GM12878 (cell line): ENCODE measurements around the gene SLC25A27. TPM values are rescaled to one million over a fixed set of nuclear protein-coding genes. Genes with fewer than 3 reads are reported as not detected.
A peak's percentile ranks its signal among the peaks of the same experiment; 100 is the strongest.

ENCODE experiments used
- CBX5 ChIP-seq: sonication (generic); IDR thresholded peaks from 2 replicates; pipeline ENCODE4 v1.6.1; 2016; ENCODE audit warnings: low read depth, moderate library complexity, mild to moderate bottlenecking, inconsistent platforms
- EP300 ChIP-seq, 2 experiments: fragments of 150-350 bp in 1 of 2; IDR thresholded peaks; 2 replicates each; pipeline ENCODE4 v1.6.1; 2011 to 2012; ENCODE audit warnings: low read depth in 2 of 2, low read length in 2 of 2, borderline replicate concordance in 1 of 2, improper control_type of control experiment in 1 of 2, inconsistent platforms in 1 of 2; ENCODE audit not compliant: control insufficient read depth in 1 of 2
- ETV6 ChIP-seq, 2 experiments: fragments of 450-650 bp in 1 of 2; IDR thresholded peaks in 1 of 2; conservative IDR thresholded peaks in 1 of 2; 2 replicates each; pipeline ENCODE4 v1.6.1; 2014; ENCODE audit warnings: antibody characterized with exemption in 1 of 2, borderline replicate concordance in 1 of 2, low read depth in 1 of 2, mild to moderate bottlenecking in 1 of 2, moderate library complexity in 1 of 2
- FOXM1 ChIP-seq: IDR thresholded peaks from 2 replicates; pipeline ENCODE4 v1.6.1; 2012; ENCODE audit warnings: low read depth, mild to moderate bottlenecking, inconsistent platforms, low read length, moderate library complexity
- HDAC6 ChIP-seq: fragments of 200-600 bp; sonication (generic); IDR thresholded peaks from one replicate; pipeline ENCODE4 v1.8.0; 2017; ENCODE audit warnings: antibody characterized with exemption; ENCODE audit not compliant: unreplicated experiment
- JUNB ChIP-seq: IDR thresholded peaks from 2 replicates; pipeline ENCODE4 v1.6.1; 2016; ENCODE audit warnings: antibody characterized with exemption, mild to moderate bottlenecking
- NFYB ChIP-seq: IDR thresholded peaks from 2 replicates; pipeline ENCODE4 v1.6.1; 2011; ENCODE audit warnings: low read depth, mild to moderate bottlenecking, low read length, improper control_type of control experiment, moderate library complexity; ENCODE audit not compliant: insufficient read depth
- RUNX3 ChIP-seq: IDR thresholded peaks from 2 replicates; pipeline ENCODE4 v1.6.1; 2012; ENCODE audit warnings: low read length, inconsistent platforms
- SP1 ChIP-seq: IDR thresholded peaks from one replicate; pipeline ENCODE4 v1.6.1; 2011; ENCODE audit warnings: low read depth, low read length
- polyA plus RNA-seq, 11 experiments: library from polyadenylated mRNA; depleted of rRNA in 4 of 11; unstranded in 6 of 11; stranded (reverse) in 5 of 11; fragments of >200 nt; fragmentation: Nextera tagmentation in 4 of 11; fragmentation: Illumina TruSeq in 1 of 11; extraction: Ambion mirVana in 4 of 11; extraction: Trizol in 1 of 11; gene quantifications; 1 replicate in 1 of 11; 2 replicates in 10 of 11; pipeline versions ENCODE4 v1.2.1 to v1.2.3, GENCODE V29; 2011 to 2016; ENCODE audit warnings: inconsistent platforms in 2 of 11, missing spikeins in 2 of 11, low read depth in 1 of 11
- total RNA-seq, 4 experiments: library from RNA; depleted of rRNA in 3 of 4; stranded (reverse); fragments of >200 nt in 3 of 4; fragmentation: Illumina TruSeq in 1 of 4; extraction: Trizol in 1 of 4; gene quantifications; 2 replicates each; pipeline versions ENCODE4 v1.2.1 to v1.2.3, GENCODE V29; 2013 to 2021
- TF ChIP-seq, protein P1 (sequence below), 3 experiments: IDR thresholded peaks in 2 of 3; conservative IDR thresholded peaks in 1 of 3; 2 replicates each; pipeline ENCODE4 v1.5.1; 2011; ENCODE audit warnings: low read depth in 3 of 3, low read length in 3 of 3, mild to moderate bottlenecking in 3 of 3, control low read depth in 2 of 3, moderate library complexity in 2 of 3, inconsistent platforms in 1 of 3, mixed read lengths in 1 of 3; ENCODE audit not compliant: control insufficient read depth in 2 of 3, insufficient read depth in 1 of 3; ENCODE audit errors: extremely low read depth in 1 of 3
- TF ChIP-seq, protein P2 (sequence below): fragments of 450-650 bp; IDR thresholded peaks from 2 replicates; pipeline ENCODE4 v1.6.1; 2018; ENCODE audit warnings: mild to moderate bottlenecking, low read depth, moderate library complexity; ENCODE audit not compliant: partially characterized antibody
- TF ChIP-seq, protein P3 (sequence below): fragments of 450-650 bp; formaldehyde crosslinking; IDR thresholded peaks from 2 replicates; pipeline ENCODE4 v1.4.0; 2020; ENCODE audit warnings: mild to moderate bottlenecking, moderate library complexity
- TF ChIP-seq, protein P4 (sequence below): fragments of 450-650 bp; IDR thresholded peaks from 2 replicates; pipeline ENCODE4 v1.6.1; 2017; ENCODE audit warnings: mild to moderate bottlenecking, moderate library complexity

SLC25A27 gene
- total and polyA plus RNA-seq, 10 of the 15 experiments (the other 5 are each of a cell fraction or from before 2014, with no cell fraction given) = not detected

GRCh38 chr6:46652603-46653438 lies at the start of gene SLC25A27, which contains the start of gene CYP39A1 (continued):
- TF ChIP-seq HDAC6 (peak; percentile 93), CBX5 (no peak), FOXM1 (no peak), NFYB (peak; percentile 72; the same call in 1 of the 2 replicates), SP1 (peak; percentile 44), RUNX3 (no peak), ETV6 (conservative IDR thresholded peaks at IDR 0.05 in 1 of 2, IDR thresholded peaks at IDR 0.05 in 1 of 2; ENCODE audit: borderline replicate concordance in 1 of 2, low read depth in 1 of 2) (no peak), EP300 (IDR thresholded peaks at IDR 0.05; ENCODE audit: borderline replicate concordance in 1 of 2, control insufficient read depth in 1 of 2, low read depth in 2 of 2, low read length in 2 of 2) (no peak), JUNB (no peak)
- TF ChIP-seq, protein P1, sequence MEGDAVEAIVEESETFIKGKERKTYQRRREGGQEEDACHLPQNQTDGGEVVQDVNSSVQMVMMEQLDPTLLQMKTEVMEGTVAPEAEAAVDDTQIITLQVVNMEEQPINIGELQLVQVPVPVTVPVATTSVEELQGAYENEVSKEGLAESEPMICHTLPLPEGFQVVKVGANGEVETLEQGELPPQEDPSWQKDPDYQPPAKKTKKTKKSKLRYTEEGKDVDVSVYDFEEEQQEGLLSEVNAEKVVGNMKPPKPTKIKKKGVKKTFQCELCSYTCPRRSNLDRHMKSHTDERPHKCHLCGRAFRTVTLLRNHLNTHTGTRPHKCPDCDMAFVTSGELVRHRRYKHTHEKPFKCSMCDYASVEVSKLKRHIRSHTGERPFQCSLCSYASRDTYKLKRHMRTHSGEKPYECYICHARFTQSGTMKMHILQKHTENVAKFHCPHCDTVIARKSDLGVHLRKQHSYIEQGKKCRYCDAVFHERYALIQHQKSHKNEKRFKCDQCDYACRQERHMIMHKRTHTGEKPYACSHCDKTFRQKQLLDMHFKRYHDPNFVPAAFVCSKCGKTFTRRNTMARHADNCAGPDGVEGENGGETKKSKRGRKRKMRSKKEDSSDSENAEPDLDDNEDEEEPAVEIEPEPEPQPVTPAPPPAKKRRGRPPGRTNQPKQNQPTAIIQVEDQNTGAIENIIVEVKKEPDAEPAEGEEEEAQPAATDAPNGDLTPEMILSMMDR (IDR thresholded peaks at IDR 0.05 in 2 of 3, conservative IDR thresholded peaks at IDR 0.05 in 1 of 3; ENCODE audit: control insufficient read depth in 2 of 3, extremely low read depth in 1 of 3, insufficient read depth in 1 of 3, low read depth in 3 of 3, low read length in 3 of 3) = no peak
- TF ChIP-seq, protein P2, sequence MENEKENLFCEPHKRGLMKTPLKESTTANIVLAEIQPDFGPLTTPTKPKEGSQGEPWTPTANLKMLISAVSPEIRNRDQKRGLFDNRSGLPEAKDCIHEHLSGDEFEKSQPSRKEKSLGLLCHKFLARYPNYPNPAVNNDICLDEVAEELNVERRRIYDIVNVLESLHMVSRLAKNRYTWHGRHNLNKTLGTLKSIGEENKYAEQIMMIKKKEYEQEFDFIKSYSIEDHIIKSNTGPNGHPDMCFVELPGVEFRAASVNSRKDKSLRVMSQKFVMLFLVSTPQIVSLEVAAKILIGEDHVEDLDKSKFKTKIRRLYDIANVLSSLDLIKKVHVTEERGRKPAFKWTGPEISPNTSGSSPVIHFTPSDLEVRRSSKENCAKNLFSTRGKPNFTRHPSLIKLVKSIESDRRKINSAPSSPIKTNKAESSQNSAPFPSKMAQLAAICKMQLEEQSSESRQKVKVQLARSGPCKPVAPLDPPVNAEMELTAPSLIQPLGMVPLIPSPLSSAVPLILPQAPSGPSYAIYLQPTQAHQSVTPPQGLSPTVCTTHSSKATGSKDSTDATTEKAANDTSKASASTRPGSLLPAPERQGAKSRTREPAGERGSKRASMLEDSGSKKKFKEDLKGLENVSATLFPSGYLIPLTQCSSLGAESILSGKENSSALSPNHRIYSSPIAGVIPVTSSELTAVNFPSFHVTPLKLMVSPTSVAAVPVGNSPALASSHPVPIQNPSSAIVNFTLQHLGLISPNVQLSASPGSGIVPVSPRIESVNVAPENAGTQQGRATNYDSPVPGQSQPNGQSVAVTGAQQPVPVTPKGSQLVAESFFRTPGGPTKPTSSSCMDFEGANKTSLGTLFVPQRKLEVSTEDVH = no peak
- TF ChIP-seq, protein P3, sequence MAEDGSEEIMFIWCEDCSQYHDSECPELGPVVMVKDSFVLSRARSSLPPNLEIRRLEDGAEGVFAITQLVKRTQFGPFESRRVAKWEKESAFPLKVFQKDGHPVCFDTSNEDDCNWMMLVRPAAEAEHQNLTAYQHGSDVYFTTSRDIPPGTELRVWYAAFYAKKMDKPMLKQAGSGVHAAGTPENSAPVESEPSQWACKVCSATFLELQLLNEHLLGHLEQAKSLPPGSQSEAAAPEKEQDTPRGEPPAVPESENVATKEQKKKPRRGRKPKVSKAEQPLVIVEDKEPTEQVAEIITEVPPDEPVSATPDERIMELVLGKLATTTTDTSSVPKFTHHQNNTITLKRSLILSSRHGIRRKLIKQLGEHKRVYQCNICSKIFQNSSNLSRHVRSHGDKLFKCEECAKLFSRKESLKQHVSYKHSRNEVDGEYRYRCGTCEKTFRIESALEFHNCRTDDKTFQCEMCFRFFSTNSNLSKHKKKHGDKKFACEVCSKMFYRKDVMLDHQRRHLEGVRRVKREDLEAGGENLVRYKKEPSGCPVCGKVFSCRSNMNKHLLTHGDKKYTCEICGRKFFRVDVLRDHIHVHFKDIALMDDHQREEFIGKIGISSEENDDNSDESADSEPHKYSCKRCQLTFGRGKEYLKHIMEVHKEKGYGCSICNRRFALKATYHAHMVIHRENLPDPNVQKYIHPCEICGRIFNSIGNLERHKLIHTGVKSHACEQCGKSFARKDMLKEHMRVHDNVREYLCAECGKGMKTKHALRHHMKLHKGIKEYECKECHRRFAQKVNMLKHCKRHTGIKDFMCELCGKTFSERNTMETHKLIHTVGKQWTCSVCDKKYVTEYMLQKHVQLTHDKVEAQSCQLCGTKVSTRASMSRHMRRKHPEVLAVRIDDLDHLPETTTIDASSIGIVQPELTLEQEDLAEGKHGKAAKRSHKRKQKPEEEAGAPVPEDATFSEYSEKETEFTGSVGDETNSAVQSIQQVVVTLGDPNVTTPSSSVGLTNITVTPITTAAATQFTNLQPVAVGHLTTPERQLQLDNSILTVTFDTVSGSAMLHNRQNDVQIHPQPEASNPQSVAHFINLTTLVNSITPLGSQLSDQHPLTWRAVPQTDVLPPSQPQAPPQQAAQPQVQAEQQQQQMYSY (CRISPR knock-in tag) = no peak
- TF ChIP-seq, protein P4, sequence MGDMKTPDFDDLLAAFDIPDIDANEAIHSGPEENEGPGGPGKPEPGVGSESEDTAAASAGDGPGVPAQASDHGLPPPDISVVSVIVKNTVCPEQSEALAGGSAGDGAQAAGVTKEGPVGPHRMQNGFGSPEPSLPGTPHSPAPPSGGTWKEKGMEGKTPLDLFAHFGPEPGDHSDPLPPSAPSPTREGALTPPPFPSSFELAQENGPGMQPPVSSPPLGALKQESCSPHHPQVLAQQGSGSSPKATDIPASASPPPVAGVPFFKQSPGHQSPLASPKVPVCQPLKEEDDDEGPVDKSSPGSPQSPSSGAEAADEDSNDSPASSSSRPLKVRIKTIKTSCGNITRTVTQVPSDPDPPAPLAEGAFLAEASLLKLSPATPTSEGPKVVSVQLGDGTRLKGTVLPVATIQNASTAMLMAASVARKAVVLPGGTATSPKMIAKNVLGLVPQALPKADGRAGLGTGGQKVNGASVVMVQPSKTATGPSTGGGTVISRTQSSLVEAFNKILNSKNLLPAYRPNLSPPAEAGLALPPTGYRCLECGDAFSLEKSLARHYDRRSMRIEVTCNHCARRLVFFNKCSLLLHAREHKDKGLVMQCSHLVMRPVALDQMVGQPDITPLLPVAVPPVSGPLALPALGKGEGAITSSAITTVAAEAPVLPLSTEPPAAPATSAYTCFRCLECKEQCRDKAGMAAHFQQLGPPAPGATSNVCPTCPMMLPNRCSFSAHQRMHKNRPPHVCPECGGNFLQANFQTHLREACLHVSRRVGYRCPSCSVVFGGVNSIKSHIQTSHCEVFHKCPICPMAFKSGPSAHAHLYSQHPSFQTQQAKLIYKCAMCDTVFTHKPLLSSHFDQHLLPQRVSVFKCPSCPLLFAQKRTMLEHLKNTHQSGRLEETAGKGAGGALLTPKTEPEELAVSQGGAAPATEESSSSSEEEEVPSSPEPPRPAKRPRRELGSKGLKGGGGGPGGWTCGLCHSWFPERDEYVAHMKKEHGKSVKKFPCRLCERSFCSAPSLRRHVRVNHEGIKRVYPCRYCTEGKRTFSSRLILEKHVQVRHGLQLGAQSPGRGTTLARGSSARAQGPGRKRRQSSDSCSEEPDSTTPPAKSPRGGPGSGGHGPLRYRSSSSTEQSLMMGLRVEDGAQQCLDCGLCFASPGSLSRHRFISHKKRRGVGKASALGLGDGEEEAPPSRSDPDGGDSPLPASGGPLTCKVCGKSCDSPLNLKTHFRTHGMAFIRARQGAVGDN = no peak
